ENCODE results near the gene JAKMIP1.

The JAKMIP1 gene

DNA sequence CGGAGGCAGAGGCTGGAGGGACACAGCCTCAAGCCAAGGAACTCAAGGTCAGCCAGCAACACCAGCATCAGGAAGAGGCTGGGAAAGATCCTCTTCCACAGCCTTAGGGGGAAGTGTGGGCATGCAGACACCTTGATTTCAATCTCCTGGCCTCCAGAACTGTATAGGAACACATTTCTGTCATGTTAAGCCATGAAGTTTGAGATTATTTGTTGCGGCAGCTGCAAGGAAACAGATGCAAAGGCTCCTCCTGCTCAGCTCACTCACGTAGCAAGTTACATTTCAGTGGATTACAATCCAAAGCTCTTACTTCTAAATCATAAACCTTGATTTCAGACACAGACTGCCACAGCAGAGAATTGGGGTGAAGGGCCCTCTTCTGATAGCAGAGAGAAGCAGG is 113.5 kb downstream of the JAKMIP1 start:
- DNase-seq: no peak

DNA sequence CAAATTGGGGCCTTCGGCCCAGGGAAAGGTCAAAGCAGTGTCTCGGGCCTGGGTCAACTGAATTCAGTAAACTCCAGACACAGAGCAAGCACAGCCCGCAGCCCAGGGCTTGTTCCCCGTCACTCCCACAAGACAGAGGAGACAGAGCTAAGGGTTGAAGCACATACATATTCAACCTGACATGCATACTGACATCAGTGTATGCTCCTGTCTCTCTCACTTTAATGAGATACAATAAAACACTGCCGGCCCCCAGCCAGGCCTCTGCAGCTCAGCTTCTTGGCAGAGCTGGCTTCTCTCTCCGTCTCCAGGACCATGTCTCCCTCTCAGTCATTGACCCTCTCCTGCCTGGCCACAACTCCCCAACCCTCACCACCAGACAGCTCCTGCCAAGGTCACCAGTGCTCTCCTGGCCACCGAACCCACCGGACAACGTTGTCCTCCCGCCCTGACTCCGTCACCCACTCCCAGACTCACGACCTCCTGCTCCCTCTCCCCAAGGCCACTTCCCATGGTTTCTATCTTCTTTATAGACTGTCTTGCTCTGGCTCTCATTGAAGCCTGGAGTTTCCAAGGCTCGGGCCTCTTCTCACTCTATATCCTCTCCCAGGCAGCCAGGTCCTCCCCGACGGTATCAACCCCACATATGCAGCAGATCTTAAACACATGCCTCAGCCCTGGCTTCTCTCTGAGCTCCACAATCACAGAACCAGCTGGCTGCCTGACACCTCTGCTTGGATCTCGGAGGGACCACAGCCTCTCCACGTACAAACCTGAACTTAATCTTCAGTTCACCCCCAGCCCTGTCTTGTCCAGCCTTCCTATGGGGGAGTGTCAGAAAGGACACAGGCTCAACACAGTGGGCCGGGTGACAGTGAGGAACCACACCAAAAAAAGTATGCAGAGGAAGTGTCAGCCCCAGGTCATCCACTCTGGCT is 114.4 kb downstream of the JAKMIP1 start:
- DNase-seq: no peak

DNA sequence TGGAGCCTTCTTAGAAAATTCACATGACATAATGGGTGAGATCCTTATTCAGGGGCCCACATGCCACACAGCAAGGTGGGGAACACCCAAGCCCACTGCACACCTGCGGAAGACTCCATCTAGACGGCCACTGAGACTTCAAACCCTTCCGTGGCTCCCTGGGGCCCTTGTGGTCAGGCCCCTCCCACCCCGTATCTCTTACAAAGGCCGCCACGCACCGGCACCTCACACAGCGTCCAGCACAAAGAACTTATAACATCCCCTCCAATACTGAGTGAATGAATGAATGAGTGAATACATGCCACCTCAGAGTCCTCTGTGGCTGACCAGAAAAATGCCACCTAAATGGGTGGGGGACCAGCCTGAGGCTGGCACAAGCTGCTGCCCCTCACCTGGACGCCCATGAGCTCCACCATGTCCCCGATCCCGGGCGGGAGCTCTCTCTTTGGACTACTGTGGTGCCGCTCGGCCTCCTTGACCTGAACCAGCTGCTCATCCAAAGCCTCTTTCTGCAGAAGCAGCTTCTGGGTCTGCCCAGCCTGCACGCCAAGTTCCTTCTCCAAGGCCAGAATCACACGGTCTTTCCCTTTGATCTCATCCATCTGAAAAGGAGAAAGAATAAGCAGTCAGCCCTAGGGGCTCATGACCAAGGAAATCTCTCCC is 115.2 kb downstream of the JAKMIP1 start:
- DNase-seq: no peak

DNA sequence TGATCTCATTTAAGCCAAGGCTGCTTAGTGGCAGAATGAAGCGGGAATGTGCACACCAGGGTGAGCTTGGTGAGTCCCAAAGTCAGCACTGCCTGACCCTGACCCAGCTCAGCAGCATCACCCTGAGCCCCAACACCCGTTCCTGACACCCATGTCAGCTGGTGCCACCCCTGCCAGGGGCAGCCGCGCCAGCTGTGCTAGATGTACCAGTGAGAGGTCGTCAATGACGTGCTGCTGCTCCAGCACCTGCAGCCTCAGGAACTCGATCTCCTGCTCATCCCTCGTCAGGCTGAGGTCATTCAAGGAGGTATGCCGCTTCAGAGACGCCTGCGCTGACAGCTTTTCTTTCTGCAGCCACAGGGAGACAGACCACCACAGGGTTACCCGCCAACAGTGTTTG is 120.4 kb downstream of the JAKMIP1 start:
- DNase-seq: no peak

DNA sequence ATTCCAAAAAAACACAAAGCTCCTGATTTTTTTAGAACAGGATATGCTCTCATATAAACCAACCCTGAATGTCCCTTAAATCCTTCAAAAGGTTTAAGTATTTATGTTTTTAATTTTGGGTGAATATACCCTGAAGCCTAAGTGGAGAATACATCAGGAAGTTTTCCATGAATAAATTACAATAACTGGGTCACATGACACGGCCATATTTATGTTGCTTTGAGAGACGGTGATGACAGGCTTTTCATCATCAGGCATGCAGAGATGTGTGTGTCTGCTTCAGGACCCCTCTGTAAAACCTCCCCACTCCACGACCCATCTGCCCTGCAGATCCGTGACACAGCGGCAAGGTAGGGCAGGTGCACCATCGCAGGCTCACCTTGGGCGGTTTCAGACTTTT is 121.8 kb downstream of the JAKMIP1 start:
- no peak for DNase-seq

DNA sequence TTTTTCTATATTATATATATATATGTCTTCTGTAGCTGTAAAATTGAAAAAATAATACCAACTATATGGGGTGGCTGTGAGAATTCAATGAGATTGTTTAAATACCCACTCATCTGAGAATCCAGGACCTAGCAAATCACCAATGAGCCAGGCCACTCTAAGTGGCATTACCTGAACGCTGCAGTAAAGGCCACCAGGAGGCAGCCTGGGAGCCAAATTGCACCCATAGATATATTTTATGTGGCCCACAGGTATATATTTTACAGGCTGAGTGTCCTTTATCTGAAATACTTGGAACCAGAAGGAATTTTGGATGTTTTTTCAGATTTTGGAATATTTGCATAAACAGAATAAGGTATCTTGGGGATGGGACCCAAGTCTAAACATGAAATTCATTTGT is 124.0 kb downstream of the JAKMIP1 start:
- no peak for DNase-seq

DNA sequence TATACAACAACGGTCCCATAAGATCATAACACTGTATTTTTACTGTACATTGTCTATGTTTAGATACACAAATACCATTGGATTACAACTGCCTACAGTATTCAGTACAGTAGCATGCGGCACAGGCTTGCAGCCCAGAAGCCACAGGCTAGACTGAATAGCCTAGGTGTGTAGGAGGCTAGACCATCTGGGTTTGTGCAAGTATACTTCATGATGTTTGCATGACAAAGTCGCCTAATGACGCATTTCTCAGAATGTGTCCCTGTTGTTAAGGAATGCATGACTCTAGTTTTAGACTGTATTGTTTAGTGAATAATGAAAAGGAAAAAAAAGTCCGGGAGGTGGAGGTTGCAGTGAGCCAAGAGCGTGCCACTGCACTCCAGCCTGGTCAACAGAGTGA is 125.6 kb downstream of the JAKMIP1 start:
- DNase-seq: no peak

DNA sequence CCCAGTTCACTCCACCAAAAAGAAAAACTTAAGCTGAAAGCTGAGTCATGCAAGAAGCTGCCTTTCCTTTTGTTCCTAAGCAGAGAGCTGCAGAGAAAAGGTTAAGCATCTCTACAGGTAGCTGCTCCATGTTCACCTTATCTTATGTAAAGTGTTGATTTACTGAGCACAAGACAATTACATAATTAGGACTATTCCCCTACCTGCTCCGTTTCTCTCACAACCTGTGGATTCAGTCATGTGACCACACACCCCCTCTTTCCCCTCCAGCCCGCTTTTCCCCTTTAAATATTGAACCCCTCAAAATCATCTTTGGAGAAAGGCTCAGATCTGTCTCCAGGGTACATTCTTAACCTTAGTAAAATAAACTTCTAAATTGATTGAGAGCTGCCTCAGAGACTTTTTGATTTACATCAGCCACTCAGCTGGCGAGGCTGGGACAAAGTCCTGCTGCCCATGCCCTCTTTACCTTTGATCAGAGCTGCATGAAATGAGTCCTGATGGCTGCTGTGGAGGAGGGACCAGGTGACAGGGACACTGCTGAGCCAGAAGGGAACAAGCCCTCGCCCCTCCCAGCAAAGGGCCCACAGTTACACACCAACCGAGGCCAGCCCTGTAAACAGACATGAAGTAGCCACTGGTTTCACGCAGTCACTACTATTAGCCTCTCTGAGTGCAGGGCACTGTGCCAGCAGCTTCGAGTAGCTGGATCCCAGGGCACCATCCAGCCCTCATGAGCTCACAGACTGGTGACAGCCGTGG is 128.2 kb downstream of the JAKMIP1 start:
- no peak for DNase-seq

DNA sequence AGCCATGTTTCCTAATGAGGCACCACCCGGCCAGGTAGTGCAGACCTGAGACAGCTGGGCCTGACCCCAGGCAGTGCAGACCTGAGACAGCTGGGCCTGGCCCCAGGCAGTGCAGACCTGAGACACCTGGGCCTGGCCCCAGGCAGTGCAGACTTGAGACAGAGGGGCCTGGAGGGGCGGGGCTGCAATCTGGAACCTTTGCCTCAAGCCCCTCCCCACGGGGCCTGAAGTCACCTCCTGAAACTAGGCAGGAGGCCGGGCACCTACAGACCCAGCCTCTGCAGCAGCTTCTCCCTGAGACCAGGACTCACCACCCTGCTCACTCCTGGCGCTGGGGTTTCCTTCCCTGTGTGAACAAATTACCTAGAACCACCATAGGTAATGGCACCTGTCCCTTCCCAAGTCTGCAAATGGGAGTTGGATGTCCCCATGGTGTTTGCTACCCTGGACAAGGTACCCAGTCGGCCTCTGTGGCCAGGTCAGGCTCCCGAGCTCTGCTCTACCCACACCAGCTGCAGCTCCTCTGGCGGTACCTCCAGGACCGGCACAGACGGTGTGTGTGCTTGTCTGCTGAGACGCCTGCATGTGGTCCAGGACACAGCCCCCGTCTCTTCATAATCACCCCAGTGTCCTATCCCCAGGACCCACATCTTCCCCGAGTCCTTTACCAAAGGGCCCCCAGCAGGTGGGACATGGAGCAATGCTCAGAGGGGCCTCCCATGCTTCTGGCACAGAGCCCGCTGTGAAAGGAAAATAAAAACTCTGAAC is 129.0 kb downstream of the JAKMIP1 start:
- DNase-seq: no peak

DNA sequence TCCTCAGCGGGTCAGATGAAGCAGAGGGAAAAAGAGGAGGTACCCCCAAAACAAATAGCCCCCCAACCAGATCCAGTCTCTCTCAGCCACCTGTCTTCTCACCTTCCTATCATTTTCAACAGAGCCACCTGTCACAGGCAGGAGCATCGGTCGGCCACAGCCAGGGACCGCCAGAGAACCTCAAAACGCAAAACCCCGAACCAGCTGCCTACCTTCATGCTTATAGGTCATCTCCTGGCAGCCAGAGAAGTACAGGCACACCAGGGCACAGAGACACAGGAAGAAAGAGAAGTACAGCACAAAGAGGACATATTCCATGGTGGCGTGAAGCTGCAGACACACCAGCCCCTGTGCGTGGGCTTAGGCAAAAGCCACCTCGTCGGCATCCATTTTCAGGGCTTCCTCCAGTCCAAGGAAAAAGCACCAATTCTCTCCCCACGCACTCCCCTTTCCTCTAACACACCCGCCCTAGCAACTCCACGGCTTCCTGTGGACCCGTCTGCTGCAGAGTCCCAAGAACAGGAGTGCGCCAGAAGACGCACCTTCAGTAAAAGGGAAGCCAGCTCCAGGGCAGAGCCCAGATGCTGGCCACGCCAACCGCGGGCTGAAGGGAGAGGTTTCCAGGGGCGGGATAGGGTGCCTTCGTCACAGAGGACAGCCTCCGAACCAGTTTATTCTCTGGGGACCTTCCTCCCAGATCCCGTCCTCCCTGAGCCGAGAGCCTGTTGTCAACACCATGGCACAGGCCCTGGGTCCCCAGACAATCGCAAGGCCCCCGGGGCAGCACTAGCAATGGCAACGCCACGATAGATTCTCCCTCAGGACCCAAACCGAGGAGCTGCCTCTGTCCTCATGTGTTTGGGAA is 130.3 kb downstream of the JAKMIP1 start:
- DNase-seq: no peak

DNA sequence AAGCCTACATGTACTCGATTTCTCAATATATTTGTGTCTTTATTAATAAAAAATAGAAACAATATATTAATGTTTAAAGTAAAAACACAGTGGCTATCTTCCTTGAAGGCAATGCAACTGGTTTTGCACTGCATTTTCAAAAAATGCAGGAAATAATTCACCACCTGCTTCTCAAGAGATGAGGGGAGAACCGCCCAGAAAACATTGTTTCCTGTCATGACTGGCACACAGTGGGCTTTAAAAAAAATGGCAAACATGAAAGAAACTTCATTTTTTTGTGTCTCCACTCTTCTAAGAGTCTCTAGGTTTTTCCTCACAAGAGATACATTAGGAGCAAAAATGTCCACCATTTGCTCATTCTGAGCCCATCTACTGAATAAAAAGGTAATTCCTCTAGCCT is 131.4 kb downstream of the JAKMIP1 start:
- DNase-seq: no peak

DNA sequence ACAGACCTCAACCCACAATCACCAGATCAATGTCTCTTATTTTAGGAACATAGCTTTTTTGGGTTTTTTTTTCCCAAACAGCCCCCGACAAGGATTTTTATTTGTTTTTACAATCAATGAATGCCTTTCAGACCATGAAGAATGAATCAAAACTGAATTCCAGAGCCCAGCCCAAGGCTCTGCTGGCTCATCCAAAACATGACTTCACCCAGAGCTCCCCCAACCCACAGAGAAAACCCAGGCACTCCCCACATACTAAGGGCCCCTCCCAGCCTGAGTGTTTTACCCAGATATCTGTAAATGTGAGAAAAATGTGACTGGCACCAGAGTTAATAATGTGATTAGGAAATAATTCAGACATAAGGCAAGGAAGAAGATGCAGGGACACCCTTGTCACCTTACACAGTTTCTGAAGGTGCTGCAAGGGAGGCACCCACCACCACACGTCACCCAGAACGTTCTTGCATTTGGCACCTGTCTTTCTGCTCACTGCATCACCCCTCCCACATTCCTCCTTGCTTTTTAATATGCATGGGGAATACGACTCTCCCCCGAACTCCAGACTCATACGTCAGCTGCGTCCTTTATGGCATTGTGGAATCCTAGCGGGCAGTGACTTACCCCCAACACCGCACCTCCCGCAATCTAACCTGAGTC is 134.3 kb downstream of the JAKMIP1 start:
- no peak for DNase-seq

DNA sequence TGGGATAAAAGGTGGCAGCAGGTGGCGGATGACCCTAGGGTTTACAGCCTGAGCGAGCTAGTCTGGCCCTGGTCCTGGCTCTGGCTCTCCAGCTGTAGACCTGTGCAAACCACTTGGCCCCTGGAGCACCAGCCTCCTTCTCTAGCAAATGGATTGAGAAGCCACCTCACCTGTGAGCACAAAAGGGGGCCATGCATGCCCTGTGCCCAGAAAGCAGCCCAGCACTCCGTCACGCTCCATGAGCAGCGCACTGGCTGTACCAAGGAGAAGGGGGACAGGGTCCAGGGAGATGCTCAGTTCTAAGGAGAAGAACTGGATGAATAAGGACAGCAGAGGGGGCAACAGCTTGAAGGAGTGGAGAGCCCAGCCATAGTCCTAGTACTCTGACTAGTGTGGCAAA is 135.2 kb downstream of the JAKMIP1 start:
- DNase-seq: no peak

DNA sequence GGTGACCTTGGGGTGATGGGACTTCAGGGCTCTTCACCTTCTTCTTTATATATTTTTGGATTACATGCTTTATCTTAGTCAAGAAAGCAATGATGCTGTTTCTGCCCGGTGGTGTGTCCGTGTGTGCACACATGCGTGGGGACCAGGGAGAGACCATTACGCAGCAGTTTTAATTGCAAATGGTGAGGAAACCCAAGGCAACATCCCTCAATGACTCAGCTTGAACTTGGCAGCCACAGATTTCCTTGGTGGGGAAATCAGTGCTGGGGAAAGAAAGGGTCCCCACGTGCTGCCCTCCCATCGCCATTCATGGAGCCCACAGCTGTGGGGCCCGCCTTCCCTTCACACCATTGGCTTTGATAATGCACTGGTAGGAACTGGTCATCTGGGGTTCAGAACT is 136.0 kb downstream of the JAKMIP1 start:
- no peak for DNase-seq

DNA sequence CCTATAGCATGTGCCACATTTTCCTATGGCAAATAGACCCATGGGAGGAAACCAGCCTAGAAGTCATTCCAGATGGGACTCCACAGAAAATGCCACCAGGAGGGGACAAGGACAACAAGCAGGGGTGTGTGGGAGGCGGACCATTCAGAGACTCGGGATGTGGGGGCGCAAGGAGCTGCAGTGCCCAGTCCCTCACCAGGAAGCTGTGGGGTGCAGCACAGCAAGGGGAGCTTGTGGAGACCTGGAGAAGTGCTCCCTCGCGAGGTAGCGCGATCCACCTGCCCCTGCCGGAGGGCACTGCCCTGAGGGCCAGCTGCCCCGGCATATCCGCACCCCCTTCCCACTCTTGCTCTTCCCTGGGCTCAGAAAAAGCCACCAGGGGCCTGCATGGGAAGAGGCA is 136.7 kb downstream of the JAKMIP1 start:
- DNase-seq: no peak

DNA sequence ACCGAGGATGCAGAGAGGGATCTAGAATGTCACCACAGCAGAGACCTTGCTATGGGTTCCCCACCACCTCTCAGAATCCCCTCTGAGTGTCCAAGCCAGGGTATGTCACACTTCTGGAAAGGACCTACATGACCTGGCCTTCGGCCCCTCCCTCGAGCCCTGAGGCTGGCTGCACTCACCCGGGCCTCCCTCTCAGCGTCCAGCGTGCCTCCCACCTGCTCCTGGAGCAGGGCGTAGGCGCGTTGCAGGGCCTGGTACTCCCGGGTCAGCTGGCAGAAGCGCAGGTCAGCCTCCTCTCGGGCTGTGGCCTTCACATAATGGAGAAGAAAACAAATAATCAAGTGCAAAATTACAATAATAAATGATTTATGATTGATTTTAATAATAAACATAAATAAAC is 138.2 kb downstream of the JAKMIP1 start:
- no peak for DNase-seq

DNA sequence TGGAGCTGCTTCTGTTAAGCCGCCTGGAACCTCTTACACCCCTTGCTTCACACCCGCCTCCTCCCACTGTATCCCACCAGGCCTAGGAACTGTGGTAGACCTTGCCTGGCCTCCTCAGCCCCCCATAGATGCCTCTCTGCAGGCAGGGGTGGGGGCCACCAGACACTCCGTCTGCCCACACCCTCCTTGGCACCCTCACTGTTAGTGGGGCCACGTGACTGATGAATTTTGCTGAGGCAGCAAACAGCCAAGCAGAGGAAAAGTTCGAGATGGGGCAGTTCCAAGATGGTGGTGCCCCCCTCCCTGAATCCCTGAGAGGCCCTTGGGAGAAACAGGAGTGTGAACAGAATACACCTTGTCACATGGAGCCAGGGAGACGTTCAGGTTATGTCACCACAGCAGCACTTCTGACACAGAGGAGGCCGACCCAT is 141.0 kb downstream of the JAKMIP1 start:
- DNase-seq: no peak

DNA sequence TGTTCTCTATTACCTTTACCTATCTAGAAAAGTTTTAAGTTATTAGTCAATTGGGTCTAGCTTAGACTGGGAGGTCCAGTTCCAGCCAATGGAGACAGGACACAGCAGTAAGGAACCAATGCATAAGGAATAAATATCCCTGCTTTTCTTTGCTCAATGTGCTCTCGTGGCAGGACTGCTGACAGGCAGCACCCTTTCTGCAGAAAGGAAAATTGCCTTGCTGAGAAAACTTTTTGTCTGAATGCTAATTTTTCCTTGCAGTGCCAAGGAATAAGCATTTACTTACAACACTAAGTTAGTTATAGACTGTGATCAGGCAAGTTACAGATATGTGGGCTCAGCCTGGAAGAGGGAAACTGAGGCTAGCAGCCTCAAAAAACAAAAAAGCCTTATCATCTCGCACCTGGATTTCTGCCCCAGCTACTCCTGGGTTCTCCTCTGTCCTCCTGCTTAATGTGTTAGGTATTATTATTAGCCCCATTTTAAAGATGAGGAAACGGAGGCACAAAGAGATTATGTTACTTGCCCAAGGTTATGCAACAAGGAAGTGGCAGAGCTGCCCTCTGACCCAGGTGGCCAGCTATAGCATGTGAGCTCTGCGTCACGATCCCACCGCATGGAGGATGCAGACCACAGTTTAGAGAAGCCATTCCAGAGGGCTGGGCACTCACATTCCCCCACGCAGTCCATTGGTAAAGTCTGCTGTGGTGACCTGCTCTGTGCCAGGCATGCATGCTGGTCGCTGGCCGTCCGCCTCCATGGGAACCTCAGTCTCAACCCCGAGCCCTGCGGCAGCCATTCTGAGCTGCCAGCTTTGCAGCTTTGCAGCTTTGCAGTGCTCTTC is 141.6 kb downstream of the JAKMIP1 start:
- DNase-seq: no peak

DNA sequence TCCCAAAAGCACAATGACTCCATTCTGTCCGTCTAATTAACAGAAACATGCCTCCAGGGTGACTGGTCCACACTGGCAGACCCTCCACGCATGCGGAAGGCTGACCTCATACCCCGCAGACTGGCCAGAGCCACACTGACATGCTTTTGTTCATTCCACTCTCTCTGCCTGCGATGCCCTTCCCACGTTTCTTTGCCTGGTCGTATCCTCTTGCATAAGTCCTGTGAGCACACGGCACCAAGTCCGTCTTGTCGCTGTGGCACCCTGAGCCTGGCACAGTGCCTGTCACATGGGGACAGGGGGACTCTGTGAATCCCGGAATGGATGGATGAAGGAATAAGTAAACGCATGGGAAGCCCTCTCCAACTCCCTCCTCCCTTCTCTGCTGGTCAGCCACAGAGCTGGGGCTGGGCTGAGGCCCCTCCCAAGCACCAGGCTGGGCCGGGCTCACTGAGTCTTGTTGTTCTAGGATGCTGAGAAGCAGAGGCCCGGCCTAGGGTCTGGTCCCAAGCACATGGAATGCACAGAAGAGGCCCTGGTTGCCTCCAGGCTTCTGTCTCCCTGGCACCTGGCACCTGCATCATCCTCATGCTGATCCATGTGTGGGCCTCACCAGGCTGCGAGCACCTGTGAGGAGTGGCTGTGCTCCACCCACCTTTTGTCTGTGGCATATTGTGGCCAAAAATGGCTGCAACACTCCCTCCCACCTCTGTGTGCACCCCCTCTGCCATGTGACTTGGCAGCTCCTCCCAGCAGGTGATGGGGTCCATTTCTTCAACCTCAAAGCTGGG is 143.2 kb downstream of the JAKMIP1 start:
- DNase-seq: no peak
